Measurements from ENCODE around the gene RTP4. TPM values are rescaled to one million over a fixed set of nuclear protein-coding genes. Genes with fewer than 3 reads are reported as not detected.

The RTP4 gene
- total RNA-seq (2021; fragmentation: NEBNext Ultra II Directional; extraction: Animal tissue kit (Norgen Biotek cat#: 25700)), result not detected in 2 replicates
- not detected in 2 replicates for polyA plus RNA-seq (2011; rRNA removed)
- not detected for polyA plus RNA-seq (2011; cell fraction: cytosol; rRNA removed)
- polyA plus RNA-seq (2011; cell fraction: nucleus; rRNA removed), result not detected
- not detected in 4 replicates for polyA plus RNA-seq (2012, experiment 1 of 2)
- not detected for polyA plus RNA-seq (2012, experiment 2 of 2)
- 0.02 TPM for polyA plus RNA-seq (2013, experiment 1 of 2)
- polyA plus RNA-seq (2013, experiment 2 of 2), result not detected
- not detected in 2 replicates for polyA minus RNA-seq (2011; rRNA and poly(A)+ RNA removed)
- not detected for polyA minus RNA-seq (2011; cell fraction: cytosol; rRNA and poly(A)+ RNA removed)
- polyA minus RNA-seq (2011; cell fraction: nucleus; rRNA and poly(A)+ RNA removed), result not detected
- long read RNA-seq, experiment 1, result 0 reads
- long read RNA-seq, experiment 2, result 0 reads

GRCh38 chr3:187368251-187369088 lies at the start of gene RTP4:
Gene RTP4 (plus strand): TSS chr3:187368385. CDS start chr3:187368442, 57 bp downstream.
- Histone ChIP-seq H3K4me3 (ENCODE audit: extremely low read depth in 1 of 4, insufficient read depth in 2 of 4, low read depth in 3 of 4, low read length in 4 of 4) (no peak within 1 kb of the TSS), H4K5ac (ENCODE audit: insufficient read length, low read depth, low read length) (no peak within 1 kb of the TSS), H3K18ac (ENCODE audit: extremely low read depth, low read length) (no peak within 1 kb of the TSS), H2BK20ac (ENCODE audit: low read length) (0 out of 2 replicates have a peak within 1 kb of the TSS, but pooled peaks have one; percentile 13), H3K36me3 (ENCODE audit: control insufficient read depth in 2 of 4, insufficient read depth in 4 of 4, low read length in 3 of 4) (no peaks in the 10 kb centered on the region), H4K8ac (ENCODE audit: extremely low read depth, insufficient read depth, low read length) (no peak within 1 kb of the TSS), H3K79me2 (ENCODE audit: control insufficient read depth in 1 of 2, insufficient read depth in 2 of 2, low read length in 2 of 2) (no peaks in the 10 kb centered on the region), H3K23me2 (ENCODE audit: low read depth, low read length) (no peaks in the 10 kb centered on the region), H2BK15ac (ENCODE audit: low read length) (no peak within 1 kb of the TSS), H3K9me3 (ENCODE audit: insufficient read depth in 2 of 2, low read depth in 1 of 2, low read length in 1 of 2) (peaks cover 0 to 7% of the 10 kb centered on the region in 2 experiments; a peak in 1 of 4 replicates), H3K56ac (replicated peaks; ENCODE audit: insufficient read length, low read depth, low read length) (no peak within 1 kb of the TSS), H4K20me1 (replicated peaks in 1 of 2; ENCODE audit: control insufficient read depth in 1 of 2, insufficient read depth in 2 of 2, low read length in 2 of 2) (no peaks in the 10 kb centered on the region), H3K27me3 (replicated peaks in 1 of 4; ENCODE audit: control insufficient read depth in 3 of 4, extremely low read depth in 1 of 4, insufficient read depth in 3 of 4, low read length in 3 of 4) (no peaks in the 10 kb centered on the region), H3K4me1 (replicated peaks in 1 of 4; ENCODE audit: control insufficient read depth in 3 of 4, insufficient read depth in 4 of 4, low read length in 3 of 4) (peaks cover 0 to 6% (median 3%) of the 10 kb centered on the region in 4 experiments; a peak in 3 of 7 replicates), H3K23ac (ENCODE audit: insufficient read length) (no peak within 1 kb of the TSS), H3K4me2 (ENCODE audit: insufficient read depth in 1 of 2, low read depth in 2 of 2, low read length in 2 of 2) (no peak within 1 kb of the TSS), H3K4ac (replicated peaks; ENCODE audit: insufficient read length, low read depth, low read length) (no peak within 1 kb of the TSS), H2BK5ac (ENCODE audit: low read depth, low read length) (no peak within 1 kb of the TSS), H3K27ac (ENCODE audit: low read depth, low read length) (no peak within 1 kb of the TSS), H2BK12ac (ENCODE audit: low read depth, low read length) (no peak within 1 kb of the TSS; the same call in 1 of the 2 replicates), H3K9ac (replicated peaks in 1 of 4; ENCODE audit: extremely low read depth in 1 of 4, low read depth in 3 of 4, low read length in 3 of 4) (no peak within 1 kb of the TSS), H2BK120ac (replicated peaks; ENCODE audit: low read depth, low read length) (no peak within 1 kb of the TSS), H2AK5ac (ENCODE audit: low read depth, low read length) (no peak within 1 kb of the TSS), H2AFZ (ENCODE audit: low read length) (no peak within 1 kb of the TSS), H4K91ac (replicated peaks; ENCODE audit: insufficient read length, low read length) (no peak within 1 kb of the TSS), H3K79me1 (ENCODE audit: low read depth, low read length) (no peaks in the 10 kb centered on the region), H3K14ac (ENCODE audit: insufficient read length) (no peak within 1 kb of the TSS)
- FAIRE-seq, result no peak
- 91% methylated on average over 10 of the region's 10 CpGs; no CpG with 5 or more reads in 1 of the 2 experiments for WGBS, 2 experiments (ENCODE audit: extremely low coverage in 1 of 2, insufficient coverage in 1 of 2, insufficient read length in 1 of 2, insufficient replicate concordance in 2 of 2, low coverage in 1 of 2, low lambda C conversion rate in 2 of 2, missing lambda C conversion rate in 1 of 2)
- ChIA-PET POLR2A (ENCODE audit: partially characterized antibody) (no interaction called here), CTCF (ENCODE audit: partially characterized antibody) (interaction anchor here (0.6 to 1.7 kb wide), 6 partner anchors 36 to 1855 kb away, joined by 3 to 4 read pairs (median 3); no protein-coding TSS in a partner anchor)
- DNase-seq (ENCODE audit: low read depth in 1 of 2, low spot score in 2 of 2), result no peak
- TF ChIP-seq HDAC2 (IDR thresholded peaks at IDR 0.05; ENCODE audit: borderline replicate concordance in 1 of 2, low read depth in 2 of 2, low read length in 2 of 2) (no peak), JUN (IDR thresholded peaks at IDR 0.05; ENCODE audit: low read depth, low read length) (no peak), TAF7 (optimal IDR thresholded peaks at IDR 0.05; ENCODE audit: borderline replicate concordance, low read depth, low read length) (no peak), CTCF (IDR thresholded peaks at IDR 0.05; ENCODE audit: control extremely low read depth in 1 of 3, insufficient read depth in 1 of 3, low read depth in 1 of 3, low read length in 3 of 3) (no peak), SAP30 (IDR thresholded peaks at IDR 0.05; ENCODE audit: insufficient read depth, insufficient replicate concordance, low read length) (no peak), BRCA1 (IDR thresholded peaks at IDR 0.05; ENCODE audit: low read depth, low read length) (no peak)
